ENCODE measurements around the gene DHRS12.

DHRS12 gene

GRCh38 chr13:51784097-51784496 lies 19.9 kb downstream of the DHRS12 start:
- no peaks in the 10 kb centered on the region for H3K79me1 ChIP-seq (ENCODE audit: low read depth, low read length)
- H3K9me3 ChIP-seq (replicated peaks in 1 of 2; ENCODE audit: control insufficient read depth in 2 of 2, insufficient read depth in 1 of 2, low read depth in 1 of 2, low read length in 2 of 2), result no peaks in the 10 kb centered on the region
- WGBS, 2 donors (ENCODE audit: extremely low coverage in 2 of 2, insufficient read length in 2 of 2, insufficient replicate concordance in 1 of 2), result no CpG with 5 or more reads among the region's 1 CpG

GRCh38 chr13:51783428-51784094 lies 20.4 kb downstream of the DHRS12 start:
- H3K18ac ChIP-seq (ENCODE audit: low read length), result no peak overlapping the region
- H2AK5ac ChIP-seq (ENCODE audit: low read depth, low read length), result no peak overlapping the region
- no peak overlapping the region for H2BK120ac ChIP-seq (ENCODE audit: low read depth, low read length)
- H2BK15ac ChIP-seq (ENCODE audit: low read length), result no peak overlapping the region
- no CpG with 5 or more reads among the region's 9 CpGs for whole genome bisulfite sequencing, 2 donors (ENCODE audit: extremely low coverage in 2 of 2, insufficient read length in 2 of 2, insufficient replicate concordance in 1 of 2)
- H3K4ac ChIP-seq (ENCODE audit: low read length), result no peak overlapping the region
- H3K9ac ChIP-seq (ENCODE audit: low read depth, low read length, poor library complexity), result no peak overlapping the region
- no peak overlapping the region for H2BK12ac ChIP-seq (ENCODE audit: low read length)
- no peak overlapping the region for H2BK5ac ChIP-seq (ENCODE audit: low read length)
- no peaks in the 10 kb centered on the region for H3K27me3 ChIP-seq (ENCODE audit: control insufficient read depth in 3 of 3, insufficient read depth in 3 of 3, low read depth in 1 of 3, low read length in 3 of 3)
- no peak overlapping the region for H3K23ac ChIP-seq (ENCODE audit: low read depth, low read length, poor library complexity)
- no peak overlapping the region for H4K8ac ChIP-seq (ENCODE audit: low read depth, low read length)
- no peak overlapping the region for H3K4me2 ChIP-seq (ENCODE audit: insufficient read depth, low read length, poor library complexity, severe bottlenecking)
- H3K14ac ChIP-seq (ENCODE audit: low read length), result no peak overlapping the region
- no peaks in the 10 kb centered on the region for H3K9me3 ChIP-seq (replicated peaks in 1 of 2; ENCODE audit: control insufficient read depth in 2 of 2, insufficient read depth in 1 of 2, low read depth in 1 of 2, low read length in 2 of 2)
- no peak for DNase-seq (ENCODE audit: low spot score)
- H3K79me1 ChIP-seq (ENCODE audit: low read depth, low read length), result no peaks in the 10 kb centered on the region
- H3K27ac ChIP-seq (replicated peaks; ENCODE audit: low read length), result no peak overlapping the region
- no peaks in the 10 kb centered on the region for H3K36me3 ChIP-seq (replicated peaks in 1 of 2; ENCODE audit: control insufficient read depth in 2 of 2, insufficient read depth in 2 of 2, low read length in 2 of 2)
- H3K4me1 ChIP-seq (ENCODE audit: control insufficient read depth in 2 of 2, insufficient read depth in 1 of 2, low read depth in 1 of 2, low read length in 2 of 2), result peaks cover 6 to 8% of the 10 kb centered on the region in 2 donors
- no peak overlapping the region for H3K4me3 ChIP-seq (ENCODE audit: low read length in 2 of 2)
- no peak overlapping the region for H2AFZ ChIP-seq (ENCODE audit: low read length)
- H4K91ac ChIP-seq (ENCODE audit: low read depth, low read length, poor library complexity), result no peak overlapping the region

More at GRCh38 chr13:51784097-51784496, 19.9 kb downstream of the DHRS12 start:
- no peaks in the 10 kb centered on the region for H3K36me3 ChIP-seq (replicated peaks in 1 of 2; ENCODE audit: control insufficient read depth in 2 of 2, insufficient read depth in 2 of 2, low read length in 2 of 2)
- H3K27me3 ChIP-seq (ENCODE audit: control insufficient read depth in 3 of 3, insufficient read depth in 3 of 3, low read depth in 1 of 3, low read length in 3 of 3), result no peaks in the 10 kb centered on the region
- H3K23ac ChIP-seq (ENCODE audit: low read depth, low read length, poor library complexity), result no peak overlapping the region
- H2BK5ac ChIP-seq (ENCODE audit: low read length), result no peak overlapping the region
- H2AFZ ChIP-seq (ENCODE audit: low read length), result no peak overlapping the region
- H2BK120ac ChIP-seq (ENCODE audit: low read depth, low read length), result no peak overlapping the region
- H3K4me1 ChIP-seq (ENCODE audit: control insufficient read depth in 2 of 2, insufficient read depth in 1 of 2, low read depth in 1 of 2, low read length in 2 of 2), result peaks cover 6 to 8% of the 10 kb centered on the region in 2 donors
- H4K91ac ChIP-seq (ENCODE audit: low read depth, low read length, poor library complexity), result no peak overlapping the region
- no peak overlapping the region for H3K4me3 ChIP-seq (ENCODE audit: low read length in 2 of 2)
- no peak overlapping the region for H3K4me2 ChIP-seq (ENCODE audit: insufficient read depth, low read length, poor library complexity, severe bottlenecking)
- no peak overlapping the region for H2BK12ac ChIP-seq (ENCODE audit: low read length)
- no peak overlapping the region for H3K27ac ChIP-seq (replicated peaks; ENCODE audit: low read length)
- no peak overlapping the region for H2BK15ac ChIP-seq (ENCODE audit: low read length)
- no peak overlapping the region for H4K8ac ChIP-seq (ENCODE audit: low read depth, low read length)
- no peak overlapping the region for H2AK5ac ChIP-seq (ENCODE audit: low read depth, low read length)
- no peak overlapping the region for H3K9ac ChIP-seq (ENCODE audit: low read depth, low read length, poor library complexity)
- H3K18ac ChIP-seq (ENCODE audit: low read length), result no peak overlapping the region
- DNase-seq (ENCODE audit: low spot score), result no peak
- no peak overlapping the region for H3K14ac ChIP-seq (ENCODE audit: low read length)
- H3K4ac ChIP-seq (ENCODE audit: low read length), result no peak overlapping the region

GRCh38 chr13:51782026-51782710 lies 21.8 kb downstream of the DHRS12 start:
- Histone ChIP-seq H3K4me2 (ENCODE audit: insufficient read depth, low read length, poor library complexity, severe bottlenecking) (no peak overlapping the region), H3K27ac (replicated peaks; ENCODE audit: low read length) (no peak overlapping the region), H3K4me3 (ENCODE audit: low read length in 2 of 2) (no peak overlapping the region), H3K27me3 (ENCODE audit: control insufficient read depth in 3 of 3, insufficient read depth in 3 of 3, low read depth in 1 of 3, low read length in 3 of 3) (no peaks in the 10 kb centered on the region), H2BK120ac (ENCODE audit: low read depth, low read length) (no peak overlapping the region), H2BK12ac (ENCODE audit: low read length) (no peak overlapping the region), H3K14ac (ENCODE audit: low read length) (no peak overlapping the region), H2AK5ac (ENCODE audit: low read depth, low read length) (peak overlapping the region; percentile 22), H3K79me1 (ENCODE audit: low read depth, low read length) (no peaks in the 10 kb centered on the region), H2BK5ac (ENCODE audit: low read length) (peak overlapping the region; percentile 43), H3K23ac (ENCODE audit: low read depth, low read length, poor library complexity) (no peak overlapping the region), H3K4me1 (ENCODE audit: control insufficient read depth in 2 of 2, insufficient read depth in 1 of 2, low read depth in 1 of 2, low read length in 2 of 2) (peaks cover 8 to 14% of the 10 kb centered on the region in 2 donors), H4K91ac (ENCODE audit: low read depth, low read length, poor library complexity) (no peak overlapping the region), H3K9me3 (replicated peaks in 1 of 2; ENCODE audit: control insufficient read depth in 2 of 2, insufficient read depth in 1 of 2, low read depth in 1 of 2, low read length in 2 of 2) (no peaks in the 10 kb centered on the region), H2AFZ (ENCODE audit: low read length) (no peak overlapping the region), H4K8ac (ENCODE audit: low read depth, low read length) (no peak overlapping the region), H3K18ac (ENCODE audit: low read length) (peak overlapping the region; percentile 51), H3K9ac (ENCODE audit: low read depth, low read length, poor library complexity) (no peak overlapping the region), H3K36me3 (replicated peaks in 1 of 2; ENCODE audit: control insufficient read depth in 2 of 2, insufficient read depth in 2 of 2, low read length in 2 of 2) (no peaks in the 10 kb centered on the region), H2BK15ac (ENCODE audit: low read length) (no peak overlapping the region), H3K4ac (ENCODE audit: low read length) (no peak overlapping the region)
- WGBS, 2 donors (ENCODE audit: extremely low coverage in 2 of 2, insufficient read length in 2 of 2, insufficient replicate concordance in 1 of 2), result no CpG with 5 or more reads among the region's 15 CpGs
- DNase-seq (ENCODE audit: low spot score), result no peak

GRCh38 chr13:51781246-51782022 lies 22.5 kb downstream of the DHRS12 start:
- Histone ChIP-seq H3K14ac (ENCODE audit: low read length) (peak overlapping the region; percentile 61), H2BK15ac (ENCODE audit: low read length) (peak overlapping the region; percentile 12), H3K27ac (replicated peaks; ENCODE audit: low read length) (no peak overlapping the region), H3K9me3 (replicated peaks in 1 of 2; ENCODE audit: control insufficient read depth in 2 of 2, insufficient read depth in 1 of 2, low read depth in 1 of 2, low read length in 2 of 2) (no peaks in the 10 kb centered on the region), H3K4me1 (ENCODE audit: control insufficient read depth in 2 of 2, insufficient read depth in 1 of 2, low read depth in 1 of 2, low read length in 2 of 2) (peaks cover 6 to 11% of the 10 kb centered on the region in 2 donors), H2AFZ (ENCODE audit: low read length) (no peak overlapping the region), H4K91ac (ENCODE audit: low read depth, low read length, poor library complexity) (no peak overlapping the region), H2BK120ac (ENCODE audit: low read depth, low read length) (no peak overlapping the region), H3K18ac (ENCODE audit: low read length) (peak overlapping the region; percentile 5), H3K27me3 (ENCODE audit: control insufficient read depth in 3 of 3, insufficient read depth in 3 of 3, low read depth in 1 of 3, low read length in 3 of 3) (no peaks in the 10 kb centered on the region), H3K4me3 (ENCODE audit: low read length in 2 of 2) (no peak overlapping the region), H3K4me2 (ENCODE audit: insufficient read depth, low read length, poor library complexity, severe bottlenecking) (no peak overlapping the region), H2BK5ac (ENCODE audit: low read length) (no peak overlapping the region), H3K23ac (ENCODE audit: low read depth, low read length, poor library complexity) (no peak overlapping the region), H3K9ac (ENCODE audit: low read depth, low read length, poor library complexity) (no peak overlapping the region), H2BK12ac (ENCODE audit: low read length) (no peak overlapping the region), H3K36me3 (replicated peaks in 1 of 2; ENCODE audit: control insufficient read depth in 2 of 2, insufficient read depth in 2 of 2, low read length in 2 of 2) (no peaks in the 10 kb centered on the region), H4K8ac (ENCODE audit: low read depth, low read length) (no peak overlapping the region), H2AK5ac (ENCODE audit: low read depth, low read length) (no peak overlapping the region), H3K4ac (ENCODE audit: low read length) (no peak overlapping the region), H3K79me1 (ENCODE audit: low read depth, low read length) (no peaks in the 10 kb centered on the region)
- DNase-seq (ENCODE audit: low spot score), result no peak
- no CpG with 5 or more reads among the region's 15 CpGs for WGBS, 2 donors (ENCODE audit: extremely low coverage in 2 of 2, insufficient read length in 2 of 2, insufficient replicate concordance in 1 of 2)

Data from neuronal stem cell (in vitro differentiated cells).